ENCODE data around the gene FAM222A. TPM values are rescaled to one million over a fixed set of nuclear protein-coding genes. Genes with fewer than 3 reads are reported as not detected.

Gene FAM222A
- total RNA-seq, 2 donors from 2014 or later, result 1.2 to 1.8 TPM

- no peaks in the 10 kb centered on the region for H3K36me3 Mint-ChIP-seq
- H3K27ac Mint-ChIP-seq, result no peak overlapping the region
- ATAC-seq (no peak), DNase-seq (ENCODE audit: low spot score) (no peak)
- H3K27me3 Mint-ChIP-seq, result peaks cover 3 to 7% of the 10 kb centered on the region in 2 donors
- no peak overlapping the region for H3K4me3 Mint-ChIP-seq
- no peaks in the 10 kb centered on the region for H3K4me1 Mint-ChIP-seq (ENCODE audit: low read depth in 2 of 2)
- H3K9me3 Mint-ChIP-seq, result no peaks in the 10 kb centered on the region
These were observed 15.3 kb downstream of the FAM222A start for GRCh38 chr12:109728921-109729320.

- Mint-ChIP-seq H3K9me3 (no peaks in the 10 kb centered on the region), H3K36me3 (no peaks in the 10 kb centered on the region), H3K27me3 (peaks cover 3 to 7% of the 10 kb centered on the region in 2 donors), H3K4me3 (no peak overlapping the region), H3K4me1 (ENCODE audit: low read depth in 2 of 2) (no peaks in the 10 kb centered on the region), H3K27ac (no peak overlapping the region)
- ATAC-seq (no peak), DNase-seq (ENCODE audit: low spot score) (no peak)
These were observed 15.8 kb downstream of the FAM222A start for GRCh38 chr12:109729371-109729781.

GRCh38 chr12:109729801-109730200 is 16.2 kb downstream of the FAM222A start:
- DNase-seq (ENCODE audit: low spot score) (no peak), ATAC-seq (no peak)
- no peaks in the 10 kb centered on the region for H3K36me3 Mint-ChIP-seq
- no peaks in the 10 kb centered on the region for H3K4me1 Mint-ChIP-seq (ENCODE audit: low read depth in 2 of 2)
- no peaks in the 10 kb centered on the region for H3K9me3 Mint-ChIP-seq
- no peak overlapping the region for H3K27ac Mint-ChIP-seq
- H3K4me3 Mint-ChIP-seq, result no peak overlapping the region
- peaks cover 5 to 9% of the 10 kb centered on the region in 2 donors for H3K27me3 Mint-ChIP-seq

- Mint-ChIP-seq H3K36me3 (no peaks in the 10 kb centered on the region), H3K4me3 (no peak overlapping the region), H3K4me1 (ENCODE audit: low read depth in 2 of 2) (no peaks in the 10 kb centered on the region), H3K9me3 (no peaks in the 10 kb centered on the region), H3K27me3 (peaks cover 12 to 17% of the 10 kb centered on the region in 2 donors), H3K27ac (no peak overlapping the region)
- DNase-seq (ENCODE audit: low spot score), result no peak
- ATAC-seq, result no peak
These were observed 16.9 kb downstream of the FAM222A start for GRCh38 chr12:109730306-109731145.

DNA sequence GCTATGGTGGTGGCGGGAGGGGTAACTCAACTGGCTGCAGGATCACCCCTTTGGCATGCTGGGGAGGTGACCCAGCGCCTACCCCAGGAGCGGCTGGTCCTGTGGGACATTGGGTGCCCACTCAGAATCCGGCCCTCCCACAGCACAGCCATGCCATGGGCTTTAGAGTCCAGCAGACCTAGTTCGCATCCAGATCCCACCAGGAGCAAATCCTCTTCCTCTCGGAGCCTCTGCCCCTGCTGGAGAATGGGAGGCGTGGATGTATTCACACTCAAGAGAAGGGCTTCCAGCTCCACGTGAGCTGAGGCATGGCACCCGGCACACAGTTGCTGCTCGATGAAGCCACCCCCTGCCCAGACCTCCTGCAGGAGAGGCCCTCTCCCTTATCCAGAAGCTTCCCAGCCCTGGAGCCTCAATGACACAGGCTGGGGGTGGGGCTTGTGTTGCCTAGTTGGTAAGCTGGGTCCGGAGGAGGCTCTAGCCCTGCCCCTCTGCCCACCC is 17.7 kb downstream of the FAM222A start:
- Mint-ChIP-seq H3K27me3 (peaks cover 13 to 17% of the 10 kb centered on the region in 2 donors), H3K27ac (no peak overlapping the region), H3K9me3 (no peaks in the 10 kb centered on the region), H3K4me3 (no peak overlapping the region), H3K4me1 (ENCODE audit: low read depth in 2 of 2) (no peaks in the 10 kb centered on the region), H3K36me3 (no peaks in the 10 kb centered on the region)
- DNase-seq (ENCODE audit: low spot score), result no peak
- ATAC-seq, result no peak

DNA sequence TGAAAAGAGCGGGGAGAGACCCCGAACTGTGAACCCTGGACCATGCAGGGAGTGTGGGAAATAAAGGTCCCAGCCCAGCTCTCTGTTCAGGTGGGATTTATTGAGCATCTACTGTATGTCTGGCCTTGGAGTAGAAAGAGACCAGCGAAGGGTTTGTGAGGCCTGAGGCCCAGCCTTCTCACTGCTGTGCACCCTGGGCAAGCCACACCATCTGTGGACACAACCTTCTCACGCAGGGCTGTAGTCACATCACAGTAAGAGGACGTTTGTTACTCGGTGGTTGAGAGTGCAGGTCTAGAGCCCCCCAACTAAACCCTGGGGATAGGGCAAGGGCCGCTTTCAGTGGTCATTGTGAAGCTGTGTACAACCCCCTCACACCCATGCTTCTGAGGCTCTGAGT is 18.2 kb downstream of the FAM222A start:
- DNase-seq (ENCODE audit: low spot score) (no peak), ATAC-seq (no peak)
- Mint-ChIP-seq H3K27ac (no peak overlapping the region), H3K9me3 (no peaks in the 10 kb centered on the region), H3K27me3 (peaks cover 13 to 17% of the 10 kb centered on the region in 2 donors), H3K4me3 (no peak overlapping the region), H3K4me1 (ENCODE audit: low read depth in 2 of 2) (no peaks in the 10 kb centered on the region), H3K36me3 (no peaks in the 10 kb centered on the region)

DNA sequence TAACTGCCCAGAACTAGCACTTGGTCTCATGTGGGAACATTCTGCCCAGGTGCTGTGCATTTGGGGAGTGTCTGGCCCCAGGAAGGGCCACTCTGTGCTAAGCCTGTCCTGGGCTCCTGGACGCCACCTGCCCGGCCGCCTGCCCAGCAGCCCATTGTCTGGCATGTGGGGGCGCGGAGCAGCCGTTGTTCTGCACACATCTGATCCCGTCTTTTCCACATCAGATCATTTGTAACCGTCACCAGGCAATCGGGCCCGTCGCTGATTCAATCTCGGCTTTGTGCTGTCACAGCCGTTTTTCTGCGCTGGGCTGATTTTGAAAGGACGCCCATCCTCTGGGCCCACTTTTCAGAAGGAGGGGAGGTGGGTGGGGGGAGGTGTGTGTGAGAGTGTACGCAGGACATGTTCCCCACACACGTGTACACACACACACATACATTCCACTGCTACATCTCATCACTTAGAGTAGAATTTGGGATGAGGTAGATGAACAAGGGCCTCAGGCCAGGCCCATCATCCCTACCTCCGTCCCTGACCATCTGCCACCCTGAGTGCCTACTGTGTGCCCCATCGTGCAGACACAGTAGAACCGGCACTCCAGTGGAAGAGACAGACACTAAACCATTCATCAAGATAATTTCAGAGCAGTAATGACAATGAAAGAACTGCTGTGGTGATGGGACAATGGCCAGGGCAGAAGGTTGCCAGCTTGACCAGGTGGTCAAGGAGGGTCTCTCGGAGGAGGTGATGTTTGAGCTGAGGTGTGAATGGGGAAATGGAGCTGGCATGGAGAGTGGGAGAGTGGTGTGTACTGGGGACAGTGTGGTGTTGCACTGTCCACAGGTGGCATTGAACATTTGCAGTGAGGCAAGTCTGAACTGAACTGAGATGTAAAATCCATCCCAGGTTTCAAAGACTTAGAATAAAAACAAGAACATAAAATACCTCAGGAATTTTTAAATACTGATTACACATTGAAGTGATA is 19.0 kb downstream of the FAM222A start:
- Mint-ChIP-seq H3K9me3 (no peaks in the 10 kb centered on the region), H3K4me3 (no peak overlapping the region), H3K36me3 (no peaks in the 10 kb centered on the region), H3K27me3 (peaks cover 13 to 17% of the 10 kb centered on the region in 2 donors), H3K4me1 (ENCODE audit: low read depth in 2 of 2) (no peaks in the 10 kb centered on the region), H3K27ac (no peak overlapping the region)
- DNase-seq (ENCODE audit: low spot score) (no peak), ATAC-seq (no peak)

- DNase-seq (ENCODE audit: low spot score) (no peak), ATAC-seq (no peak)
- Mint-ChIP-seq H3K4me3 (no peak overlapping the region), H3K36me3 (no peaks in the 10 kb centered on the region), H3K9me3 (no peaks in the 10 kb centered on the region), H3K27me3 (peaks cover 13 to 17% of the 10 kb centered on the region in 2 donors), H3K4me1 (ENCODE audit: low read depth in 2 of 2) (no peaks in the 10 kb centered on the region), H3K27ac (no peak overlapping the region)
These were observed 20.8 kb downstream of the FAM222A start for GRCh38 chr12:109734219-109735000.

- DNase-seq (ENCODE audit: low spot score) (no peak), ATAC-seq (no peak)
- Mint-ChIP-seq H3K4me3 (no peak overlapping the region), H3K4me1 (ENCODE audit: low read depth in 2 of 2) (no peaks in the 10 kb centered on the region), H3K9me3 (no peaks in the 10 kb centered on the region), H3K27ac (no peak overlapping the region), H3K36me3 (no peaks in the 10 kb centered on the region), H3K27me3 (peaks cover 13 to 17% of the 10 kb centered on the region in 2 donors)
These were observed 21.5 kb downstream of the FAM222A start for GRCh38 chr12:109735051-109735521.

GRCh38 chr12:109735825-109736551 is 22.4 kb downstream of the FAM222A start:
- H3K9me3 Mint-ChIP-seq, result no peaks in the 10 kb centered on the region

GRCh38 chr12:109736552-109737108 is 23.0 kb downstream of the FAM222A start:
- H3K36me3 Mint-ChIP-seq, result no peaks in the 10 kb centered on the region
- no peak overlapping the region for H3K27ac Mint-ChIP-seq
- no peak overlapping the region for H3K4me3 Mint-ChIP-seq
- peaks cover 13 to 17% of the 10 kb centered on the region in 2 donors for H3K27me3 Mint-ChIP-seq
- no peaks in the 10 kb centered on the region for H3K9me3 Mint-ChIP-seq
- no peaks in the 10 kb centered on the region for H3K4me1 Mint-ChIP-seq (ENCODE audit: low read depth in 2 of 2)
- ATAC-seq, result peak; percentile 24 to 36
- no peak for DNase-seq (ENCODE audit: low spot score)

More at GRCh38 chr12:109735825-109736551, 22.4 kb downstream of the FAM222A start:
- Mint-ChIP-seq H3K4me3 (no peak overlapping the region), H3K27me3 (peaks cover 13 to 17% of the 10 kb centered on the region in 2 donors), H3K27ac (no peak overlapping the region), H3K36me3 (no peaks in the 10 kb centered on the region), H3K4me1 (ENCODE audit: low read depth in 2 of 2) (no peaks in the 10 kb centered on the region)
- DNase-seq (ENCODE audit: low spot score) (no peak), ATAC-seq (no peak)

- no peak overlapping the region for H3K27ac Mint-ChIP-seq
- peaks cover 13 to 17% of the 10 kb centered on the region in 2 donors for H3K27me3 Mint-ChIP-seq
- DNase-seq (ENCODE audit: low spot score) (no peak), ATAC-seq (no peak)
- H3K9me3 Mint-ChIP-seq, result no peaks in the 10 kb centered on the region
- H3K36me3 Mint-ChIP-seq, result no peaks in the 10 kb centered on the region
- H3K4me3 Mint-ChIP-seq, result no peak overlapping the region
- H3K4me1 Mint-ChIP-seq (ENCODE audit: low read depth in 2 of 2), result no peaks in the 10 kb centered on the region
These were observed 23.5 kb downstream of the FAM222A start for GRCh38 chr12:109737126-109737525.

Measured in natural killer cell treated with Interleukin-12 subunit alpha and Interleukin-12 subunit beta and Interleukin-15 and Interleukin-18, amount 100 ng/mL, for 72 hours (primary cell).